HEK293 (cell line): ENCODE measurements around the gene FGF3.

Experiments
- CTCF ChIA-PET: fragments of 350-600 bp; formaldehyde crosslinking; extraction: SDS; loops from one replicate; lab custom pipeline; 2021; ENCODE audit warnings: antibody characterized with exemption; lab: Yijun Ruan, JAX
- POLR2A ChIA-PET: fragments of 300-600 bp; formaldehyde crosslinking; extraction: SDS; loops from one replicate; lab custom pipeline; 2020; ENCODE audit warnings: antibody characterized with exemption, inconsistent platforms; lab: Yijun Ruan, JAX
- H3K27ac ChIP-seq: fragments of 200-500 bp; sonication (Bioruptor generic); 2 replicates; pipeline ENCODE4 v1.5.1; 2014; ENCODE audit warnings: low read depth, low read length, control low read depth, inconsistent platforms; ENCODE audit errors: extremely low read depth
- H3K36me3 ChIP-seq, 2 experiments: fragments of 200-500 bp in 1 of 2; sonication (Bioruptor generic) in 1 of 2; 1 replicate in 1 of 2; 2 replicates in 1 of 2; pipeline ENCODE4 v1.5.1; 2014 to 2017; ENCODE audit warnings: inconsistent platforms in 2 of 2, low read length in 2 of 2; ENCODE audit not compliant: control insufficient read depth in 2 of 2, insufficient read depth in 1 of 2
- H3K4me1 ChIP-seq: fragments of 200-500 bp; sonication (Bioruptor generic); 2 replicates; pipeline ENCODE4 v1.5.1; 2014; ENCODE audit warnings: mild to moderate bottlenecking, low read length, inconsistent platforms; ENCODE audit not compliant: control insufficient read depth, insufficient read depth
- H3K4me3 ChIP-seq: 2 replicates; pipeline ENCODE4 v1.5.1; 2011; ENCODE audit warnings: low read depth, mild to moderate bottlenecking, control low read depth, low read length, moderate library complexity
- H3K9me3 ChIP-seq: fragments of 200-500 bp; sonication (Bioruptor generic); 2 replicates; pipeline ENCODE4 v1.5.1; 2014; ENCODE audit warnings: low read depth, low read length, inconsistent platforms; ENCODE audit not compliant: control insufficient read depth, insufficient read depth
- BCL6B ChIP-seq: fragments of 450-650 bp; formaldehyde crosslinking; IDR thresholded peaks from 2 replicates; pipeline ENCODE4 v1.5.1; 2017; ENCODE audit warnings: missing biosample characterization, missing genetic modification characterization
- GLIS2 ChIP-seq: fragments of 450-650 bp; formaldehyde crosslinking; IDR thresholded peaks from 2 replicates; pipeline ENCODE4 v1.5.1; 2016; ENCODE audit warnings: missing biosample characterization, missing genetic modification characterization
- HOXD13 ChIP-seq: sonication (generic); formaldehyde crosslinking; IDR thresholded peaks from 2 replicates; pipeline ENCODE4 v1.8.0; 2022; ENCODE audit warnings: missing genetic modification reagents, borderline replicate concordance
- KLF16 ChIP-seq: fragments of 450-650 bp; formaldehyde crosslinking; IDR thresholded peaks from 2 replicates; pipeline ENCODE4 v1.5.1; 2017; ENCODE audit warnings: missing biosample characterization, missing genetic modification characterization
- KLF9 ChIP-seq: fragments of 450-650 bp; formaldehyde crosslinking; IDR thresholded peaks from 2 replicates; pipeline ENCODE4 v1.5.1; 2016; ENCODE audit warnings: missing biosample characterization, missing genetic modification characterization, low read depth
- PATZ1 ChIP-seq: fragments of 450-650 bp; formaldehyde crosslinking; IDR thresholded peaks from 2 replicates; pipeline ENCODE4 v1.5.1; 2016; ENCODE audit warnings: missing biosample characterization, missing genetic modification characterization
- PRDM10 ChIP-seq: fragments of 450-650 bp; formaldehyde crosslinking; IDR thresholded peaks from 2 replicates; pipeline ENCODE4 v1.5.1; 2016; ENCODE audit warnings: missing biosample characterization, missing genetic modification characterization
- REPIN1 ChIP-seq: fragments of 450-650 bp; formaldehyde crosslinking; IDR thresholded peaks from 2 replicates; pipeline ENCODE4 v1.5.1; 2017; ENCODE audit warnings: missing biosample characterization, missing genetic modification characterization, low read depth
- SCRT1 ChIP-seq: fragments of 450-650 bp; formaldehyde crosslinking; IDR thresholded peaks from 2 replicates; pipeline ENCODE4 v1.5.1; 2016; ENCODE audit warnings: missing biosample characterization, missing genetic modification characterization, borderline replicate concordance
- ZBTB48 ChIP-seq: fragments of 450-650 bp; formaldehyde crosslinking; IDR thresholded peaks from 2 replicates; pipeline ENCODE4 v1.5.1; 2016; ENCODE audit warnings: missing biosample characterization, missing genetic modification characterization
- ZNF146 ChIP-seq: fragments of 450-650 bp; formaldehyde crosslinking; IDR thresholded peaks from 2 replicates; pipeline ENCODE4 v1.5.1; 2016; ENCODE audit warnings: missing biosample characterization, missing genetic modification characterization
- ZNF248 ChIP-seq: fragments of 450-650 bp; formaldehyde crosslinking; IDR thresholded peaks from 2 replicates; pipeline ENCODE4 v1.5.1; 2017; ENCODE audit warnings: missing biosample characterization, missing genetic modification characterization
- ZNF324 ChIP-seq: fragments of 450-650 bp; formaldehyde crosslinking; IDR thresholded peaks from 2 replicates; pipeline ENCODE4 v1.5.1; 2016; ENCODE audit warnings: missing biosample characterization, missing genetic modification characterization
- ZNF423 ChIP-seq: fragments of 450-650 bp; formaldehyde crosslinking; IDR thresholded peaks from 2 replicates; pipeline ENCODE4 v1.5.1; 2016; ENCODE audit warnings: missing biosample characterization, missing genetic modification characterization
- ZNF426 ChIP-seq: fragments of 450-650 bp; formaldehyde crosslinking; IDR thresholded peaks from 2 replicates; pipeline ENCODE4 v1.5.1; 2017; ENCODE audit warnings: missing biosample characterization, missing genetic modification characterization, mild to moderate bottlenecking, inconsistent platforms, moderate library complexity
- ZNF518A ChIP-seq: fragments of 450-650 bp; formaldehyde crosslinking; conservative IDR thresholded peaks from 2 replicates; pipeline ENCODE4 v1.5.1; 2016; ENCODE audit warnings: low read depth, missing biosample characterization, missing genetic modification characterization
- ZNF521 ChIP-seq: fragments of 450-650 bp; formaldehyde crosslinking; IDR thresholded peaks from 2 replicates; pipeline ENCODE4 v1.5.1; 2017; ENCODE audit warnings: missing biosample characterization, mild to moderate bottlenecking, missing genetic modification characterization
- ZNF704 ChIP-seq: fragments of 450-650 bp; formaldehyde crosslinking; IDR thresholded peaks from 2 replicates; pipeline ENCODE4 v1.5.1; 2016; ENCODE audit warnings: missing biosample characterization, missing genetic modification characterization
- ZNF768 ChIP-seq: fragments of 450-650 bp; formaldehyde crosslinking; IDR thresholded peaks from 2 replicates; pipeline ENCODE4 v1.5.1; 2018; ENCODE audit warnings: missing biosample characterization, mild to moderate bottlenecking, missing genetic modification characterization
- ZSCAN5A ChIP-seq: fragments of 450-650 bp; formaldehyde crosslinking; IDR thresholded peaks from 2 replicates; pipeline ENCODE4 v1.5.1; 2016; ENCODE audit warnings: missing biosample characterization, missing genetic modification characterization

Gene FGF3

GRCh38 chr11:69831985-69832384, 12.8 kb upstream of the FGF3 start:
- no peaks in the 10 kb centered on the region for H3K4me1 ChIP-seq
- no peaks in the 10 kb centered on the region for H3K36me3 ChIP-seq
- no peak overlapping the region for H3K4me3 ChIP-seq
- POLR2A ChIA-PET: no interaction called here
- CTCF ChIA-PET: no interaction called here
- H3K27ac ChIP-seq: no peak overlapping the region
- no peaks in the 10 kb centered on the region for H3K9me3 ChIP-seq
- no peak for TF ChIP-seq GLIS2
- no peak for TF ChIP-seq ZNF704 (tag by site-specific recombination)
- no peak for TF ChIP-seq ZNF521 (tag by site-specific recombination)
- TF ChIP-seq ZNF248: no peak
- TF ChIP-seq ZNF423 (tag by site-specific recombination): no peak
- no peak for TF ChIP-seq KLF16 (tag by site-specific recombination)
- no peak for TF ChIP-seq ZNF768
- TF ChIP-seq PATZ1 (tag by site-specific recombination): no peak
- TF ChIP-seq ZBTB48: no peak
- no peak for TF ChIP-seq ZNF426 (tag by site-specific recombination)
- no peak for TF ChIP-seq ZNF324 (tag by site-specific recombination)
- no peak for TF ChIP-seq ZNF518A (tag by site-specific recombination)
- no peak for TF ChIP-seq HOXD13 (CRISPR knock-in tag)
- TF ChIP-seq SCRT1 (tag by site-specific recombination): no peak
- TF ChIP-seq ZNF146 (tag by site-specific recombination): no peak
- TF ChIP-seq BCL6B (tag by site-specific recombination): no peak
- TF ChIP-seq ZSCAN5A (tag by site-specific recombination): no peak
- no peak for TF ChIP-seq REPIN1 (tag by site-specific recombination)
- TF ChIP-seq KLF9 (tag by site-specific recombination): no peak
- no peak for TF ChIP-seq PRDM10 (tag by site-specific recombination)
